HPDE6-E6E7 (cell line): ENCODE results near the gene ITPR1.

Source experiments
- DNase-seq: peaks from one replicate; pipeline ENCODE4 v3.0.0; 2011; ENCODE audit warnings: missing footprints; ENCODE audit errors: extremely low spot score

Gene ITPR1

GRCh38 chr3:4828279-4829030 is 335.3 kb downstream of the ITPR1 start:
- no peak for DNase-seq

GRCh38 chr3:4829031-4829394 is 335.9 kb downstream of the ITPR1 start:
- no peak for DNase-seq

GRCh38 chr3:4830586-4830914 is 337.4 kb downstream of the ITPR1 start:
- no peak for DNase-seq

DNA sequence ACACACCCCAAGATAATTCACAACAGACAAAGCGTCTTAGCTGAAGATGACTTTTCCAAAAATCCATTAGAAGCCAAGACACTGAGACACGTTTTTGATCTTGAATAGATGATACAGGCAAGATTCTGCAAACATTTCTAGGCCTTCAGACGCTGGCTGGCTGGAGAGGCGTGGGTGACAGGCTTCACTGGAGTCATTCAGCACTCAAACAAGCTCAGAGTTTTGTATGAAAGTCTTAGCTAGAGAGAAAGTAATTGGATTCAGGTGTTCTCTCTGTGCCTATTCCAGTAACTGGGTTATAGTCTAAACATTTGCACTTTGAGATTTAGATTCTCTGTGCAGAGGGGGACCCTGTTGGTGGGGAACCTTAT is 338.4 kb downstream of the ITPR1 start:
- DNase-seq = no peak

DNA sequence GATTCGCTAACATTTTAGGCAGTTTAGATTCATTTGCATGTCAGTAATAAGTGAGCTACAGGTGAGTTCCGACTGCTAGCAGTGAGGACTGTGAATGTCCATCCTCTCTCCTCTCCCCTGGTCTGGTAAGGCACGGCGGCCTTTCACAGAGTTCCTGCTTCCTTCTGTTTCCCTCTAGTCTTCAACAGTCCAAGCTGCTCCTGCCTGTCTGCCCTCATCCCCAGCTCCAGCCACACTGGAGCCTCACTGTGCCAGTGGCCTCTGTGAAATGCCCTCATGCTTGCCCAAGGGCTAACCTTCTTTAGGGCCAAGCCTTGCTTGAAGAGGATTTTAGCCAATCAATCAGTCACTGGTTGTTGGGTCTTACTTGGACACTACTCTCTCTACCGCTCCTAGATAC is 340.3 kb downstream of the ITPR1 start:
- no peak for DNase-seq

GRCh38 chr3:4834403-4834866 is 341.3 kb downstream of the ITPR1 start:
- no peak for DNase-seq

DNA sequence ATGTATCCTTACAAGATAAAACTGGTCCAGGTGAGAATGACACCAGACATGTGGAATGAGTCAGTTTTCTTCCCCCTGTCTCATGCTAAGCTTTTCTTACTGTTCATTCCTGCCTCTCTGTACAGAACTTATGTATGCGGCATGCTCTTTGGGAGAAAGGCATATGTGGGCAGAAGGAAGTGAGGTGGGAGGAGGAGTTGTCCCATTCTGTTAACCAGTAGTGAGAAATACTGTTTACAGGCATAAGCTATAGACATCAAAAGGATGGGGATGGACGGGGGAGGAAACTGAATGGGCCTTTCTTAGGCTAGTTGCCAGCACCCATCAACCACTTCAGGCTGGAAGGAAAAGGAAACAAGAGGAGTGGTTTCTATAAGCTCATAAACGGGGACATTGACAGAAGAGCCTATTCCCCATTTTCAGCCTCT is 342.5 kb downstream of the ITPR1 start:
- DNase-seq = no peak

- no peak for DNase-seq
These were observed 343.4 kb downstream of the ITPR1 start for GRCh38 chr3:4836516-4836915.

GRCh38 chr3:4837374-4837930 is 344.3 kb downstream of the ITPR1 start:
- DNase-seq = no peak

GRCh38 chr3:4838621-4839022 is 345.5 kb downstream of the ITPR1 start:
- no peak for DNase-seq

- DNase-seq = no peak
These were observed 346.1 kb downstream of the ITPR1 start for GRCh38 chr3:4839278-4839677.

DNA sequence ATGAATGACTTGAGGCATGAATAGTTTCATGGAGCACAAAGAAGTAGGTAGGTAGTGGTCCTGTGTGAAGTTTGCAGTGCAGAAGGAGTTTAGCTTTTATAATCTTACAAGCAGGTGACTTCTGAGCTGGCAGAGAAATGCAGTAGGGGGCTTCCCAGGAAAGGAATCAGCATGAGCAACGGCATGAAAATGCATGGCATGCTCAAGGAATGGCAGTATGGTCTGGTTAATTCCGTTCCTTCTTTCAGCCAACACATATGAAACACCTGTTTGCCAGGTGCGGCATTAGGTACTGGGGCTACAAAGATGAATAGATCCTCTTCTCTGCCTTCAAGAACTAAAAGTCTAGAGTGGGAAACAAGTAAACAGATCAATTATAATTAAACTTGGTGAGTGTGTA is 348.1 kb downstream of the ITPR1 start:
- no peak for DNase-seq

DNA sequence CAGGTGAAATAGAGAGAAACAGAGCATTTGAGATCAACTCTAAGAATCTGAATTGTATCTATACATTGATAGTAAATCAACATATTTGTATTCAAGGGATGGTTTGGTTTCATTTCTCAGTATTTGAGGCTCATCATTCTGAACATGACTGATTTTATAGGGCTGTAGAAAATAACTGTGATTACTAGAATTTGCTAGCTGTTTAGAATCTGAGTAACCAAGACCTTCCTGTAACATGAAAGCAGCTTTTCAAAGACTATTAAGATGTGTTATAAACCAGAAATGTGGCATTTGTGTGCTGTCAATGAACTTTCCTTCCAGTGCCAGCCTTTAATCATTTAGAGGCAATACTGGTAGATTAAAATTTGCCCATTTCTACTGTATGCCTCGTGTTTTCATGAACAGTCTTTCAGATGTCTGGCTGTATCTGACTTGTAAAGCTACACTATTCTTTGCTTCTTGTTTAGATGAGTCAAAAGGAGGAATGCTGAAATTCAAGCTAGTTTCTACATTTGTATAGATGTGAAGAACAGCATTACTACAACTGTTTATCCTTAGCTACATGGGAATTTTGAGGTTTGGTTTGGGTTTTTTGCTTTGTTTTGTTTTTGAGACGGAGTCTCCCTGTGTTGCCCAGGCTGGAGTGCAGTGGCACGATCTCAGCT is 348.8 kb downstream of the ITPR1 start:
- DNase-seq = no peak

GRCh38 chr3:4843619-4844018 is 350.5 kb downstream of the ITPR1 start:
- DNase-seq = no peak

GRCh38 chr3:4845882-4846281 is 352.7 kb downstream of the ITPR1 start:
- DNase-seq = no peak

GRCh38 chr3:4846543-4846942 is 353.4 kb downstream of the ITPR1 start:
- DNase-seq = no peak

GRCh38 chr3:4848176-4848825 is 355.2 kb downstream of the ITPR1 start:
- no peak for DNase-seq

DNA sequence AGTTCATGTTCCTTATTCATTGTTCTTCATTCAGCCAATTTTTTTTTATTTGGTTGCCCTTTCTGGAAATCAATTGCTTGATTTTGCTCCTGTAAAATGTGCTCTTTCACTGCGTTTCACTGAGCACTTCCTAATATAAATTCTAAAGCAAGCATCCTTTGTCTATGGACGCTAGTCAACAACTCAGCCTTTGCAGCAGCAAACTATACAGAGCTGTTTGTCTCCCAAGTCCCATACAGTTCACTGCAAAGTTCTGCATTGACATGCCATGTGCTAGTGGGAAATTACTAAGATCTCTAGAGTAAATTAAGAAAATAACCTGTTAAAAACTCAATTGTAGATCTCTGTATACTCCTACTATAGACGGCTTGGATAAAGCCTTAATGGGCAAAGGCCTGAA is 356.0 kb downstream of the ITPR1 start:
- DNase-seq = no peak

DNA sequence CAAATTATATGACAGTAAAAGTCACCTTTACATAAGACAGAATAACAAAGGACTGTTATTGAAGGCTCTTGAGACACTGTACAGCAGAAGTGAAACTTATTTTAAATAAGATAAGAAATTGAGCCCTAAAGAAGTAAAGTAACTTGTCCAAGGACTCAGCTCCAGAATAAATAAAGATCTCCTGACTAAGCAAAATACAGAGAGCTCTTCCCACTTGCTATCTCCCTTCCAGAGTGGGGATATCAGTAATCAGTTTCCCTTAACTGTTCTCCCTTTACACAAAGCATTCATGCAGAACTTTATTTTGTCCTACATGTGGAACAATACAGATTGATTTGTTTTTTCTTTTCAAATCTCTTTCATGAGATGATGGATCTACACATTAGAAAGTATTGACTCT is 356.6 kb downstream of the ITPR1 start:
- DNase-seq = no peak

GRCh38 chr3:4850211-4850927 is 357.2 kb downstream of the ITPR1 start:
- DNase-seq = no peak

GRCh38 chr3:4850928-4851265 is 357.7 kb downstream of the ITPR1 start:
- no peak for DNase-seq
